Panc1 (cell line): ENCODE results near the gene OSBP2. TPM values are rescaled to one million over a fixed set of nuclear protein-coding genes. Genes with fewer than 3 reads are reported as not detected.

Source experiments
- ATAC-seq: fragments of 200-7000 bp; cut with Tn5 transposase; 2 replicates; pipeline ENCODE4 v1.9.1; 2020; ENCODE audit warnings: mild to moderate bottlenecking, moderate library complexity
- BruUV-seq: library from RNA; stranded (reverse); fragments of 400-500 nt; replicated peaks from 2 replicates; lab custom pipeline; 2021; lab: Mats Ljungman, UMichigan
- CTCF ChIA-PET: fragments of 300-600 bp; sonication (Branson Sonifier 250); formaldehyde crosslinking; loops from one replicate; lab custom pipeline; 2022; ENCODE audit warnings: antibody characterized with exemption; lab: Charles Lee
- POLR2A ChIA-PET: fragments of 300-600 bp; sonication (Branson Sonifier 250); formaldehyde crosslinking; loops from one replicate; lab custom pipeline; 2022; ENCODE audit warnings: antibody characterized with exemption; lab: Charles Lee
- DNase-seq: peaks from one replicate; pipeline ENCODE4 v3.0.0-alpha.2; 2010; ENCODE audit warnings: low read depth, low spot score
- H3K27ac ChIP-seq: 2 replicates; pipeline ENCODE4 v1.5.1; 2011; ENCODE audit warnings: mild to moderate bottlenecking, low read length, inconsistent platforms
- H3K27me3 ChIP-seq: fragments of 200-500 bp; sonication (Bioruptor generic); 2 replicates; pipeline ENCODE4 v1.6.0; 2014; ENCODE audit warnings: low read length, inconsistent platforms; ENCODE audit not compliant: control insufficient read depth, insufficient read depth
- H3K36me3 ChIP-seq: fragments of 200-500 bp; sonication (Bioruptor generic); 2 replicates; pipeline ENCODE4 v1.5.1; 2014; ENCODE audit warnings: inconsistent platforms, mild to moderate bottlenecking, low read length, moderate library complexity; ENCODE audit not compliant: control insufficient read depth, insufficient read depth
- H3K4me1 ChIP-seq: 2 replicates; pipeline ENCODE4 v1.5.1; 2011; ENCODE audit warnings: inconsistent platforms, mild to moderate bottlenecking, low read length, moderate library complexity; ENCODE audit not compliant: control insufficient read depth, insufficient read depth
- H3K4me3 ChIP-seq, 2 experiments: 2 replicates each; pipeline ENCODE4 v1.5.1; 2011 to 2012; ENCODE audit warnings: low read depth in 2 of 2, low read length in 2 of 2, mild to moderate bottlenecking in 2 of 2, inconsistent platforms in 1 of 2, moderate library complexity in 1 of 2
- H3K9me3 ChIP-seq: fragments of 200-500 bp; sonication (Bioruptor generic); 2 replicates; pipeline ENCODE4 v1.5.1; 2014; ENCODE audit warnings: low read depth, mild to moderate bottlenecking, inconsistent platforms, low read length, moderate library complexity; ENCODE audit not compliant: control insufficient read depth, insufficient read depth
- POLR2AphosphoS5 ChIP-seq: IDR thresholded peaks from 2 replicates; pipeline ENCODE4 v1.6.1; 2012; ENCODE audit warnings: mild to moderate bottlenecking, low read depth, low read length, moderate library complexity
- SIN3A ChIP-seq: IDR thresholded peaks from 2 replicates; pipeline ENCODE4 v1.6.1; 2012; ENCODE audit warnings: low read depth, mild to moderate bottlenecking, low read length, moderate library complexity, borderline replicate concordance; ENCODE audit not compliant: insufficient read depth
- TCF7L2 ChIP-seq: IDR thresholded peaks from 2 replicates; pipeline ENCODE4 v1.6.1; 2011; ENCODE audit warnings: mild to moderate bottlenecking, low read depth, low read length, inconsistent platforms
- in situ Hi-C: cut with HindIII; loops from 2 replicates; pipeline ENCODE4 v1.10.0; 2016; ENCODE audit warnings: low sequenced_read_pairs, low pct_unique_long_range_greater_than_20kb
- intact Hi-C: fragments of 100-400 bp; cut with micrococcal nuclease; formaldehyde crosslinking; loops from one replicate; pipeline ENCODE4 v1.10.0; 2022; ENCODE audit not compliant: unreplicated experiment
- total RNA-seq: library from RNA; stranded (reverse); gene quantifications from one replicate; pipeline ENCODE4 v1.2.1, GENCODE V29; 2021; ENCODE audit not compliant: unreplicated experiment
- TF ChIP-seq, protein P1 (sequence below), 2 experiments: IDR thresholded peaks; 2 replicates each; pipeline ENCODE4 v1.6.1; 2011 to 2012; ENCODE audit warnings: low read depth in 2 of 2, control low read depth in 1 of 2, low read length in 1 of 2, mild to moderate bottlenecking in 1 of 2, moderate library complexity in 1 of 2; ENCODE audit not compliant: insufficient read depth in 1 of 2
- TF ChIP-seq, protein P2 (sequence below): fragments of 450-650 bp; IDR thresholded peaks from 2 replicates; pipeline ENCODE4 v1.5.1; 2017; ENCODE audit warnings: mild to moderate bottlenecking

OSBP2 gene
- total RNA-seq, 1 experiment from 2014 or later: 4.7 TPM

DNA sequence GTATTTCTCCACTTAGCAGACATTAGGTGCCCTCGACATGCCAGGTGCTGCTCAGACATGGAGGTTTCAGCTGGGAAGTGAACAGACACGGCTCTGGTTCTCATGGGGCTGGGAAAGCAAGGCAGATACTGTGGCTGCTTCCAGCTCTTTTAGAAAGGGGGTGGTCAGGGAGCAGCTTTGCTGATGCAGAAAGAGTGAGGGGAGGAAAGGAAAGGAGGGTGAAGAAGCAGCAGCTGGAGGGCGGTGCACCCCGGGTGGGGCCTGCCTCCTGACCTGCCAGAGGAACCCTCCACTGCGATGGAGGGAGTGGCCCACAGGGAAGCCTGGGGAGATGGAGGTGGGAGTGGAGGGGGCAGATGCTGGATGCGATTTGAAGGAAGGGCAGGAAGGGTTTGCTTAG, 197.1 kb downstream of the OSBP2 start:
- no TSS peak for BruUV-seq
- no peaks in the 10 kb centered on the region for H3K27me3 ChIP-seq
- intact Hi-C loops: no loop called here
- no peak overlapping the region for H3K27ac ChIP-seq
- no peak for ATAC-seq
- ChIA-PET POLR2A (no interaction called here), CTCF (no interaction called here)
- TF ChIP-seq POLR2AphosphoS5 (no peak), SIN3A (no peak), TCF7L2 (no peak)
- TF ChIP-seq, protein P1, sequence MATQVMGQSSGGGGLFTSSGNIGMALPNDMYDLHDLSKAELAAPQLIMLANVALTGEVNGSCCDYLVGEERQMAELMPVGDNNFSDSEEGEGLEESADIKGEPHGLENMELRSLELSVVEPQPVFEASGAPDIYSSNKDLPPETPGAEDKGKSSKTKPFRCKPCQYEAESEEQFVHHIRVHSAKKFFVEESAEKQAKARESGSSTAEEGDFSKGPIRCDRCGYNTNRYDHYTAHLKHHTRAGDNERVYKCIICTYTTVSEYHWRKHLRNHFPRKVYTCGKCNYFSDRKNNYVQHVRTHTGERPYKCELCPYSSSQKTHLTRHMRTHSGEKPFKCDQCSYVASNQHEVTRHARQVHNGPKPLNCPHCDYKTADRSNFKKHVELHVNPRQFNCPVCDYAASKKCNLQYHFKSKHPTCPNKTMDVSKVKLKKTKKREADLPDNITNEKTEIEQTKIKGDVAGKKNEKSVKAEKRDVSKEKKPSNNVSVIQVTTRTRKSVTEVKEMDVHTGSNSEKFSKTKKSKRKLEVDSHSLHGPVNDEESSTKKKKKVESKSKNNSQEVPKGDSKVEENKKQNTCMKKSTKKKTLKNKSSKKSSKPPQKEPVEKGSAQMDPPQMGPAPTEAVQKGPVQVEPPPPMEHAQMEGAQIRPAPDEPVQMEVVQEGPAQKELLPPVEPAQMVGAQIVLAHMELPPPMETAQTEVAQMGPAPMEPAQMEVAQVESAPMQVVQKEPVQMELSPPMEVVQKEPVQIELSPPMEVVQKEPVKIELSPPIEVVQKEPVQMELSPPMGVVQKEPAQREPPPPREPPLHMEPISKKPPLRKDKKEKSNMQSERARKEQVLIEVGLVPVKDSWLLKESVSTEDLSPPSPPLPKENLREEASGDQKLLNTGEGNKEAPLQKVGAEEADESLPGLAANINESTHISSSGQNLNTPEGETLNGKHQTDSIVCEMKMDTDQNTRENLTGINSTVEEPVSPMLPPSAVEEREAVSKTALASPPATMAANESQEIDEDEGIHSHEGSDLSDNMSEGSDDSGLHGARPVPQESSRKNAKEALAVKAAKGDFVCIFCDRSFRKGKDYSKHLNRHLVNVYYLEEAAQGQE (IDR thresholded peaks at IDR 0.05; ENCODE audit: insufficient read depth in 1 of 2, low read depth in 2 of 2, low read length in 1 of 2): no peak
- TF ChIP-seq, protein P2, sequence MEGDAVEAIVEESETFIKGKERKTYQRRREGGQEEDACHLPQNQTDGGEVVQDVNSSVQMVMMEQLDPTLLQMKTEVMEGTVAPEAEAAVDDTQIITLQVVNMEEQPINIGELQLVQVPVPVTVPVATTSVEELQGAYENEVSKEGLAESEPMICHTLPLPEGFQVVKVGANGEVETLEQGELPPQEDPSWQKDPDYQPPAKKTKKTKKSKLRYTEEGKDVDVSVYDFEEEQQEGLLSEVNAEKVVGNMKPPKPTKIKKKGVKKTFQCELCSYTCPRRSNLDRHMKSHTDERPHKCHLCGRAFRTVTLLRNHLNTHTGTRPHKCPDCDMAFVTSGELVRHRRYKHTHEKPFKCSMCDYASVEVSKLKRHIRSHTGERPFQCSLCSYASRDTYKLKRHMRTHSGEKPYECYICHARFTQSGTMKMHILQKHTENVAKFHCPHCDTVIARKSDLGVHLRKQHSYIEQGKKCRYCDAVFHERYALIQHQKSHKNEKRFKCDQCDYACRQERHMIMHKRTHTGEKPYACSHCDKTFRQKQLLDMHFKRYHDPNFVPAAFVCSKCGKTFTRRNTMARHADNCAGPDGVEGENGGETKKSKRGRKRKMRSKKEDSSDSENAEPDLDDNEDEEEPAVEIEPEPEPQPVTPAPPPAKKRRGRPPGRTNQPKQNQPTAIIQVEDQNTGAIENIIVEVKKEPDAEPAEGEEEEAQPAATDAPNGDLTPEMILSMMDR: no peak
- DNase-seq: no peak
- H3K36me3 ChIP-seq: no peaks in the 10 kb centered on the region
- H3K9me3 ChIP-seq: no peaks in the 10 kb centered on the region
- H3K4me3 ChIP-seq: no peak overlapping the region
- no peaks in the 10 kb centered on the region for H3K4me1 ChIP-seq
- in situ Hi-C loops: no loop called here

DNA sequence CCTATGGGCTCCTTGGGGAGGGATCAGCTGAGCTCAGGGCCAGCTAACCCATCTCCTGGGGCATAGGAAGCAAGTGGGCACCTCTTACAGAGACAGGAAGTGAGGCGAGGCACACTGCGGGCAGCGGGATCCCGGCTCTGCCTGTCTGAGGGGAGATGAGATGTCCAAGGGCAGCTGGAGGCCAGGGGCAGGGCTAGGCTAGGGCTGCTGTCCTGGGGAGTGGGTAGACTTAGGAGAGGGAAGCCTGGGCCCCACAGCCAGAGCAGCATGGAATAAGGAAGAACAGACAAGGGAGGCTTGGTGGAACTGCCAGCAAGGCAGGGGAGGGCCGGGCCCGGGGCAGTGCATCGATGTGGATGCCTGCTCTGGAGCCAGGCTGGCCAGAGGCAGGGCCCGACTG, 197.6 kb downstream of the OSBP2 start:
- POLR2A ChIA-PET: no interaction called here
- no peaks in the 10 kb centered on the region for H3K4me1 ChIP-seq
- H3K27ac ChIP-seq: no peak overlapping the region
- in situ Hi-C loops: no loop called here
- H3K9me3 ChIP-seq: no peaks in the 10 kb centered on the region
- CTCF ChIA-PET: no interaction called here
- H3K4me3 ChIP-seq: no peak overlapping the region
- no peaks in the 10 kb centered on the region for H3K27me3 ChIP-seq
- TF ChIP-seq POLR2AphosphoS5: no peak
- TF ChIP-seq, protein P2: no peak
- no peak for TF ChIP-seq SIN3A
- TF ChIP-seq, protein P1 (IDR thresholded peaks at IDR 0.05; ENCODE audit: insufficient read depth in 1 of 2, low read depth in 2 of 2, low read length in 1 of 2): no peak
- DNase-seq: no peak
- no peak for ATAC-seq
- no peaks in the 10 kb centered on the region for H3K36me3 ChIP-seq
- BruUV-seq: no TSS peak
- intact Hi-C loops: no loop called here
